Activated T-helper 9 cell treated with anti-CD3 and anti-CD28 coated beads, Interleukin-2, amount 50 U/mL, for 16 hours (primary cell): ENCODE results near the gene LCOR.
"Not testable (repeated sequence)": the region's sequence is repeated elsewhere in the genome, so short reads cannot be mapped to it uniquely, and the experiment has no call there.

Experiments
- DNase-seq: peaks from one replicate; pipeline ENCODE4 v3.0.0-alpha.2; 2020; ENCODE audit warnings: low read depth

Gene LCOR

GRCh38 chr10:96935810-96936209 is 103.7 kb downstream of the LCOR start:
- no peak for DNase-seq

GRCh38 chr10:96943161-96943560 is 111.1 kb downstream of the LCOR start:
- not testable (repeated sequence) for DNase-seq

GRCh38 chr10:96947036-96947435 is 114.9 kb downstream of the LCOR start:
- DNase-seq: no peak

DNA sequence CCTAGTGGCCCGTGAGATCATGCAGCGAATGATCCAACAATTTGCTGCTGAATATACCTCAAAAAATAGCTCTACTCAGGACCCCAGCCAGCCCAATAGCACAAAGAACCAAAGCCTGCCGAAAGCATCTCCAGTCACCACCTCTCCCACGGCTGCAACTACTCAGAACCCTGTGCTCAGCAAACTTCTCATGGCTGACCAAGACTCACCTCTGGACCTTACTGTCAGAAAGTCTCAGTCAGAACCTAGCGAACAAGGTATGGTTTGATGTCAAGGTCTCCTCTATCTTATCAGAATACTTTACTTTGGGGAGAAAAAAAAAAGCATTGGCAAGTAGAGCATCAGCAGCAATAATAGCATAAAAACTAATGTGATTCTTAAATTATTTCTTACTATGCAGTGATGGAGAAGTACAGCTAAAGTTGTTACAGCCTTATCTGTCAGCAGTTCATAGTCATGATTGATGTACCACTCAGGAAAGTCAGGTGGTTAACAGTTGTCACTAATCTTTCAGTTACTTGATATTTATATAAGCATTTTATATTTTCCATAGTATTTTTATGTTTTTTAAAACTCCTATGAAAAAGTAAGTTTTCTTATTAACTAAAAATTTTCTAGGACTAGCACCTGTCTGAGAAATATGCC is 117.1 kb downstream of the LCOR start:
- no peak for DNase-seq

DNA sequence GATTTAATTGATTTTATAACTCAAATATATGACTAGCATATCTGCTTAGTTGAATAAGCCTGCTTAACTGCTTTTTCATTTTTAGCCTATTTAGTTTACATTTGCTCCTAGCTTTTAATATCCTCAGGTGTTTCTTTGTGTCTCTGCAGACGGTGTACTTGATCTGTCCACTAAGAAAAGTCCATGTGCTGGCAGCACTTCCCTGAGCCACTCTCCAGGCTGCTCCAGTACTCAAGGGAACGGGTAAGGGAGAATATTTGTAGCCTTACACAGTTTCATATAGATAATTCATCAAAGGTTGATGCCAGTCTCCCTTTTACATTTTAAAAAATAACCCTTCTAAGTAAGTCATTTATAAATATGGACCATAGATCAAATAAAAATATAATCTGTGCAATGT is 119.9 kb downstream of the LCOR start:
- DNase-seq: no peak

DNA sequence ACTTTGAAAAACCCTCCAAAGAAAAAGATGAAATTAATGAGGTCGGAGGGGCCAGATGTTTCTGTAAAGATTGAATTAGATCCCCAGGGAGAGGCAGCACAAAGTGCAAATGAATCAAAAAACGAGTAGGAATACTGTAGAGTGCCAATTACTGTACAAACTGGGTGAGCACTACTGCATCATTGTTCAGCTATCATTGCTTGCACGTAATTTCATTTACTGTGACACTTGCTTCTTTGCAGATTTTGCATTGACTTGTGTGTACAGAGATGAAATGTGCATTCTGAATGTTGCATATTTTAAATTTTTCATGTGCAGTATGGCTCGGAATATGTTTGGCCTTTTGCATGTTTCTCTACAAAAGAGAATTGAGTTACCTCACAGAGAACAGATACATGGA is 123.7 kb downstream of the LCOR start:
- no peak for DNase-seq

GRCh38 chr10:96958071-96958470 is 126.0 kb downstream of the LCOR start:
- DNase-seq: no peak

- no peak for DNase-seq
Measured at GRCh38 chr10:96959733-96960132, 127.6 kb downstream of the LCOR start.

DNA sequence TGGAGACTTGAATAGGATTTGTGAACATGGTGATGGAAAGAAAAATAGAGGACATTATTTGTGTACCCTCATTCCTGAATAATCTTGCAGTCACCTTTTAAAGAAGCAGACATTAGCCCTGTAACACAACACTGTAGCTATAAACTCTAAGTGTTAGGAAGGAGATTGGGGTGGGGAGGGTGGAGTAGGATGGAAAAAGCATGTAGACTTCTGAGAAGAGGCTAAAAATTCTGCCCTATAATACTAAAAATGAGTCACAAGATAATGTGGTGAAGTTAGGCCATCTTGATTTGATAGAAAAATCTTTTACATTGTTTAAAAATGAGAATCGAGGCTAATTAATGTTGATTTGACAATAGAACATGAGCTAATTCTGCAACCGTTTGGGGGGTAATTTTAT is 128.8 kb downstream of the LCOR start:
- no peak for DNase-seq

DNA sequence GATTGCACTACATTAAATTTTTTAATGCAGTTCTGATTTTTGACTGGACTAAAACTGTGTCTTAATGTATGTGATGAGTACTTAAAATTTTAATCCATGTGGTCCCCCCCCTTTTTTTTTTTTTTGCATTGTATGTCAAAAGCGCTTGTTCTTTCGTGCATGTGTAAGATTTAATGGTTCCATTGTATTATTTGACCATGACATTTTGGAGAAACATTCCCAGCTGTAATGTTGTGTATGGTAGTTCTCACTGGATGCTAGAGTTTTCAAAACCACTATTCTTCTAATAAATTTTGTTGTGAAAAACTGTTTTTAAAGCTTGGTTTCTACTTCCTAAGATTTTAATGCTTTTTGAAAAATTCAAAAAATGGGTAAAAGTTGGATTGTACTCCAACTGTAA is 132.0 kb downstream of the LCOR start:
- DNase-seq: no peak

- no peak for DNase-seq
Measured at GRCh38 chr10:96967847-96968246, 135.7 kb downstream of the LCOR start.

GRCh38 chr10:96968682-96969423 is 136.8 kb downstream of the LCOR start:
- no peak for DNase-seq

DNA sequence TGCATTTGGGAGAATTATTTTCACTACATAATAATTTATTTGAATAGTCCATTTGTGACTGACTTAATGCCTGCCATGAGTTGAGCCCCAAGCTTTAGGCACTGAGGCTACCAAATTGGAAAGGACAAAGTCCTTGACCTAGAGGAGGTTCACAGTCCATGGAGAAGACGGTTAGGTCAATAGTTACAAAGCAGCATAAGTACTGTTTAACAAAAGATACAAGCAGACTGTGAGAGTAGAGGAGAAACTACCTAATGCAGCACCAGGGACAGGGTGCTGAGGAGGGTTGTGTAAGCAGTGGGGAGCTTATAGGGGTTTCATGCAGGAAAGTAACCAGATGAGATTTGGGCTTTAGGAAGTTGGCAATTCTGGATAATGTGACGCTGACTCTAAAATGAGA is 139.2 kb downstream of the LCOR start:
- DNase-seq: no peak

DNA sequence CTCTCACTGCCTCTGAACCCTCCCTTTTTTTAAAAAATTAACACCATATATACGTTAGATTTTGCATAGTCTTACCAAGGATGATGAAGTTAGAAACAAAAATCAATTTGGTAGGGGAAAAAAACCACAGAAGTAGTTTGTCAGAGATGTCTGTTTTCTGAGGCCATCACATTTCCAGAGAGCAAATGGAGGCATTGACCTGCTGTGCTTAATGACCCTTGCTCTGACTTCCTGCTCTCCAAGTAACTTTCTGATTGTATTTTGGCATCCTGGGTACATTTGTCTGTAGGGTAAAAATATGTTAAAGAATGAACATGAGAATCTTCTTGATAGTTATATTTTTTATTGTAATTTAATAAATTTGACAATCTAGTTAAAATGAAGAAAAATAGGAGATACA is 140.2 kb downstream of the LCOR start:
- DNase-seq: no peak

GRCh38 chr10:96973809-96974747 is 142.0 kb downstream of the LCOR start:
- no peak for DNase-seq

DNA sequence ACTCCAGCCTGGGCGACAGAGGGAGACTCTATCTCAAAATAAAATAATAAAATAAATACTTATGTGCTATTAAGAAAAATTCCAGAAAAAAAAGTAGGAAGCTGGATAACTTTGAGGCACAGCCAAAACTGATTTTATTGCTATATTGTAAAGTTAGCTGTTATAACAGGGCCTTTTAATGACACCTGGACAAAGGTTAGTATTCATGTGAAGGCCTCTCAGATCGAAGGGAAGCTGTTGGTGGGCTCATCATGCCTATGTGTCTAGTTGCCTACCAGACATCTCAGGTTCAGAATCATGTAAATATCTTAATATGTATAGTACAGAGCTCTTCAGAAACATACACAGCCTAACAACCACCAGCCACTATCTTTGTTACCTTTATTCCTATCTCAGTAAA is 143.0 kb downstream of the LCOR start:
- DNase-seq: no peak

- DNase-seq: no peak
Measured at GRCh38 chr10:96978621-96979154, 146.6 kb downstream of the LCOR start.

DNA sequence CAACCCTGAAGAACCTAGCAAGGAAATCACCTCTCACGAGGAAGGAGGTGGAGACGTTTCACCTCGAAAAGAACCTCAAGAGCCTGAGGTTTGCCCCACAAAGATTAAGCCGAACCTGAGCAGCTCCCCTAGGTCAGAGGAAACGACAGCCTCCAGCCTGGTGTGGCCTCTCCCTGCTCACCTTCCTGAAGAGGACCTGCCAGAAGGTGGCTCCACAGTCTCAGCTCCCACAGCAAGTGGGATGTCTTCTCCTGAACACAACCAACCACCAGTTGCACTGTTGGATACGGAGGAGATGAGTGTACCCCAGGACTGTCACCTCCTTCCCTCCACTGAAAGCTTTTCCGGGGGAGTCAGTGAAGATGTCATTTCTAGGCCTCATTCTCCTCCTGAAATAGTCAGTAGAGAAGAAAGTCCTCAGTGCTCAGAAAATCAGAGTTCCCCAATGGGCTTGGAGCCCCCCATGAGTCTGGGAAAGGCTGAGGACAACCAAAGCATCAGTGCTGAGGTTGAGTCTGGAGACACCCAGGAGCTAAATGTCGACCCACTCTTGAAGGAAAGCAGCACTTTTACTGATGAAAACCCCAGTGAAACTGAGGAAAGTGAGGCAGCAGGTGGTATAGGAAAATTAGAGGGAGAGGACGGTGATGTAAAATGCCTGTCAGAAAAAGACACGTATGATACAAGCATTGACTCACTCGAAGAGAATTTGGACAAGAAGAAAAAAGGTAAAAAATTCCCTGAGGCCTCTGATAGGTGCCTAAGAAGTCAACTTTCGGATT is 150.2 kb downstream of the LCOR start:
- DNase-seq: no peak

DNA sequence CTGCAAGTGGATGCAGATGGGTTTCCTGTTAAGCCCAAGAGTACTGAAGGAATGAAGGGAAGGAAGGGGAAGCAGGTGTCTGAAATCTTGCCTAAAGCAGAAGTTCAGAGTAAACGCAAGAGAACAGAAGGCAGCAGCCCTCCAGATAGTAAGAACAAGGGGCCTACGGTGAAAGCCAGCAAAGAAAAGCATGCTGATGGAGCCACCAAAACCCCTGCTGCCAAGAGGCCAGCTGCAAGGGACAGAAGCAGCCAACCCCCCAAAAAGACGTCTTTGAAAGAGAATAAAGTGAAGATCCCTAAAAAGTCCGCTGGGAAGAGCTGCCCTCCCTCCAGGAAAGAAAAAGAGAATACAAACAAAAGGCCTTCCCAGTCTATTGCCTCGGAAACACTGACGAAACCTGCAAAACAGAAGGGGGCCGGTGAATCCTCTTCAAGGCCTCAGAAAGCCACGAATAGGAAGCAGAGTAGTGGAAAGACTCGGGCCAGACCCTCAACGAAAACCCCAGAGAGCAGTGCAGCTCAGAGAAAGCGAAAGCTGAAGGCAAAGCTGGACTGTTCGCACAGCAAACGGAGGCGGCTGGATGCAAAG is 152.5 kb downstream of the LCOR start:
- DNase-seq: no peak

DNA sequence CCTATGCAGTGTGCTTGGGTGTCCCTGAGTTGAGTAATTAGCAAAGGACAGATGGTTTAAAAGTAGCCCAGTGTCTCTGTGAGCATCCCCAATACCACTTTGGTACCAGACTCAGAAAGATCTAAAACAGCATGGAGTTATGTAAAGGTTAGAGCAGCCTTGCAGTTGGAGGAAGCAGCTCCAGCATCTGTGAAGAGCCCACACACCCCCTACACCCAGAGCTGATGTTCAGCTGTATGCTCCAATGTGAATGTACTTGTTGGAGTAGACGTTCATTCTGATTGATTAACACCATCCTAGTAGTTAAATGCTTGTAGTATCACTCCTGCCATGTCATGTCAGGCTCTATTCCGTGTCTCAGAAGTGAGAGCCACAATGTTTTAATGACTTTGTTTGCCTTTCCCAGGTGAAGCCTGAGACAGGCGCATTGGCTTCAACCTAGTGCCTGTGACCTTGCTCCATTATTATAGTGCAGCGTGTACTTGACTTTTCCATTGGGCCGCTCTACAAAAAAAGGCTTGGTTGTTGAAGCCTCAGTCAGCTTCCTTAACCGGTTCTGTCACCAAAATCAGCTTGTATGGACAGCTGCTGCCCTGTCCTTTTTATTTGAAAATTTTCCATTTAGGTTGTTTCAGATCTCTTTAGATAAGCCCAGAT is 154.2 kb downstream of the LCOR start:
- no peak for DNase-seq
